SK-N-MC (cell line): ENCODE data around the gene TTC7B.

ENCODE experiments used
- DNase-seq: peaks from one replicate; pipeline ENCODE4 v3.0.0-alpha.2; 2011; ENCODE audit warnings: low read depth, low spot score
- H3K27ac ChIP-seq: fragments of 200-600 bp; sonication (generic); 2 replicates; pipeline ENCODE4 v1.5.1; 2016; ENCODE audit warnings: mixed run types
- H3K36me3 ChIP-seq: fragments of 200-600 bp; sonication (generic); 2 replicates; pipeline ENCODE4 v1.6.1; 2017; ENCODE audit warnings: antibody characterized with exemption, low read length, mixed read lengths; ENCODE audit not compliant: insufficient read depth
- H3K4me3 ChIP-seq: fragments of 200-600 bp; sonication (generic); 2 replicates; pipeline ENCODE4 v1.5.1; 2016
- H3K9ac ChIP-seq: fragments of 200-600 bp; sonication (generic); 2 replicates; pipeline ENCODE4 v1.8.0; 2017; ENCODE audit warnings: mixed run types, mixed read lengths; ENCODE audit not compliant: insufficient read length
- H3K9me3 ChIP-seq: fragments of 200-600 bp; sonication (generic); 2 replicates; pipeline ENCODE4 v1.6.1; 2017; ENCODE audit warnings: low read depth, mild to moderate bottlenecking, antibody characterized with exemption, low read length, moderate library complexity, mixed read lengths
- EZH2 ChIP-seq: fragments of 200-600 bp; sonication (generic); IDR thresholded peaks from one replicate; pipeline ENCODE4 v1.6.1; 2017; ENCODE audit warnings: antibody characterized with exemption
- FOXP2 ChIP-seq: optimal IDR thresholded peaks from 2 replicates; pipeline ENCODE3; 2011; ENCODE audit warnings: mild to moderate bottlenecking, moderate library complexity; ENCODE audit not compliant: insufficient read depth; ENCODE audit errors: extremely low read length, control extremely low read depth
- POLR2AphosphoS5 ChIP-seq: IDR thresholded peaks from 2 replicates; pipeline ENCODE4 v1.6.1; 2012; ENCODE audit warnings: mild to moderate bottlenecking, low read depth, low read length, borderline replicate concordance

TTC7B gene

DNA sequence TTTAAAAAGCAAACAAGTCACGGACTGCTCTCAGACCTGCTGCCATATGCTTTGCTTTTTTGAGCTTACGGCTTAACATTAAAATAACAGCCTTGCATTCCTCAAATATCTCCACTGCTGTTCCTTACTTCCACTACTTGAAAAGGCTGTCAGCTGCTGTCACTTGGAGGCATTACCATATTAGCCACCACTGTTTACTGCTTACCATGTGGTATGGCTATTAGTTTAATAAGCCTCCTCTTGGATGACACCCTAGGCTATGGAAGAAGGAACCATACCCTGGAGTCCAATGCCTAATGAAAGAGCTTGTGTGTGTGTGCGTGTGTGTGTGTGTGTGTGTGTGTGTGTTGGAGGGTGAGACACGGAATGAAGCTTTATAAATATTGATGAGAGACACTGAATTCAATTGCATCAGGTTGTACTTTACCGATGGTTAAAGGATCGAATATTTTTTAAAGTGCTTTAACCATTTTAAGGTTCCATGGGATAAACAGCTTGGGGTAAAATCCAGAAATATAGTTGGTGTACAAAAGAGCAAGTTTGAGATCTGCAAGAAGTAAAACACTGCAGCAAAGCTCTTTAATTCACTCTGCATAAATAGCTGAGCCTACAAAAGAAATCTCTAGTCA, 174.5 kb downstream of the TTC7B start:
- Histone ChIP-seq H3K27ac (peak overlapping the region; percentile 81), H3K4me3 (peak overlapping the region; percentile 23)
- DNase-seq: peak; percentile 12

GRCh38 chr14:90641168-90641567, 175.1 kb downstream of the TTC7B start:
- peak overlapping the region; percentile 23; the same call in 1 of the 2 replicates for H3K4me3 ChIP-seq
- H3K9ac ChIP-seq: no peak overlapping the region
- 0 out of 2 replicates have a peak overlapping the region, but pooled peaks have one; percentile 81 for H3K27ac ChIP-seq
- DNase-seq: no peak
- no peaks in the 10 kb centered on the region for H3K36me3 ChIP-seq
- no peaks in the 10 kb centered on the region for H3K9me3 ChIP-seq
- TF ChIP-seq FOXP2 (no peak), POLR2AphosphoS5 (no peak), EZH2 (no peak)

More for the DNA sequence above, 174.5 kb downstream of the TTC7B start:
- Histone ChIP-seq H3K9me3 (no peaks in the 10 kb centered on the region), H3K9ac (peak overlapping the region; percentile 45), H3K36me3 (no peaks in the 10 kb centered on the region)
- TF ChIP-seq POLR2AphosphoS5 (no peak), FOXP2 (no peak), EZH2 (no peak)

- H3K36me3 ChIP-seq: no peaks in the 10 kb centered on the region
- no peak overlapping the region for H3K9ac ChIP-seq
- H3K27ac ChIP-seq: no peak overlapping the region
- H3K9me3 ChIP-seq: no peaks in the 10 kb centered on the region
- TF ChIP-seq EZH2 (no peak), FOXP2 (no peak), POLR2AphosphoS5 (no peak)
- no peak for DNase-seq
- no peak overlapping the region for H3K4me3 ChIP-seq
Observed at GRCh38 chr14:90639641-90640040, 176.6 kb downstream of the TTC7B start.

- H3K4me3 ChIP-seq: no peak overlapping the region
- no peak for DNase-seq
Observed at GRCh38 chr14:90632871-90633270, 183.4 kb downstream of the TTC7B start.

GRCh38 chr14:90632451-90632850, 183.8 kb downstream of the TTC7B start:
- H3K9me3 ChIP-seq: no peaks in the 10 kb centered on the region
- no peak overlapping the region for H3K9ac ChIP-seq
- no peak for DNase-seq
- no peak for TF ChIP-seq POLR2AphosphoS5
- TF ChIP-seq FOXP2: no peak
- no peak for TF ChIP-seq EZH2
- no peaks in the 10 kb centered on the region for H3K36me3 ChIP-seq
- H3K27ac ChIP-seq: no peak overlapping the region
- no peak overlapping the region for H3K4me3 ChIP-seq

More at GRCh38 chr14:90632871-90633270, 183.4 kb downstream of the TTC7B start:
- H3K9ac ChIP-seq: no peak overlapping the region
- H3K36me3 ChIP-seq: no peaks in the 10 kb centered on the region
- H3K9me3 ChIP-seq: no peaks in the 10 kb centered on the region
- no peak overlapping the region for H3K27ac ChIP-seq
- TF ChIP-seq EZH2 (no peak), POLR2AphosphoS5 (no peak), FOXP2 (no peak)

DNA sequence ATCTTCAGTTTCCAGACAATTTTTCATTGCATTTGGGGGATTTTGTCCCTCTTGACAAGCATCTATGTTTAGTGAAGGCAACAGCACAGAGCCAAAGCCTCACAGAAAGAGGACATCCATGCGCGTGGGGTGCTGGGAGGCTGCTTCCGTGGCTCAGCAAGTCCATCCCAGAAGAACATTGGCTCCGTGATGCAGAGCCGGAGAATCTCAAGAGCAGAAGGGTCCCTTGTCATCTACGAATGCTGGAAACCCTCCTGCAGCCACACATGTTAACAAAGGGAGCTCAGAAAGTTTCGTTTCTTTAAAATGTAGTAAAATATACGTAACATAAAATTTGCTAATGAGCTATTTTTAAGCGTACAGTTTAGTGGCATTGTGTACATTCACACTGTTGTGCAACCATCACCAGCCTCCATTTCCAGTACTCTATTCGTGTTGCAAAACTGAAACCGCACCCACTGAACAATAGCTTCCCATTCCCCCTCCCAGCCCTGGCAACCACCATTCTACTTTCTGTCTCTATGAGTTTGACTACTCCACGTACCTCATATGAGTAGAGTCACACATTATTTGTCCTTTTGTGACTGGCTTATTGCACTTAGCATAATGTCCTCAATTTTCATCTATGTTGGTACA, 185.9 kb downstream of the TTC7B start:
- Histone ChIP-seq H3K27ac (no peak overlapping the region), H3K4me3 (no peak overlapping the region), H3K9me3 (no peaks in the 10 kb centered on the region), H3K9ac (no peak overlapping the region), H3K36me3 (no peaks in the 10 kb centered on the region)
- TF ChIP-seq EZH2 (no peak), FOXP2 (no peak), POLR2AphosphoS5 (no peak)
- DNase-seq: no peak

GRCh38 chr14:90629471-90629870, 186.8 kb downstream of the TTC7B start:
- no peaks in the 10 kb centered on the region for H3K9me3 ChIP-seq
- no peaks in the 10 kb centered on the region for H3K36me3 ChIP-seq
- DNase-seq: no peak
- no peak overlapping the region for H3K4me3 ChIP-seq
- TF ChIP-seq POLR2AphosphoS5 (no peak), FOXP2 (no peak), EZH2 (no peak)
- H3K27ac ChIP-seq: no peak overlapping the region
- H3K9ac ChIP-seq: no peak overlapping the region

- Histone ChIP-seq H3K9ac (no peak overlapping the region), H3K27ac (no peak overlapping the region), H3K36me3 (no peaks in the 10 kb centered on the region), H3K4me3 (no peak overlapping the region), H3K9me3 (no peaks in the 10 kb centered on the region)
- no peak for DNase-seq
- no peak for TF ChIP-seq EZH2
- TF ChIP-seq FOXP2: no peak
- no peak for TF ChIP-seq POLR2AphosphoS5
Observed at GRCh38 chr14:90628825-90629224, 187.4 kb downstream of the TTC7B start.

DNA sequence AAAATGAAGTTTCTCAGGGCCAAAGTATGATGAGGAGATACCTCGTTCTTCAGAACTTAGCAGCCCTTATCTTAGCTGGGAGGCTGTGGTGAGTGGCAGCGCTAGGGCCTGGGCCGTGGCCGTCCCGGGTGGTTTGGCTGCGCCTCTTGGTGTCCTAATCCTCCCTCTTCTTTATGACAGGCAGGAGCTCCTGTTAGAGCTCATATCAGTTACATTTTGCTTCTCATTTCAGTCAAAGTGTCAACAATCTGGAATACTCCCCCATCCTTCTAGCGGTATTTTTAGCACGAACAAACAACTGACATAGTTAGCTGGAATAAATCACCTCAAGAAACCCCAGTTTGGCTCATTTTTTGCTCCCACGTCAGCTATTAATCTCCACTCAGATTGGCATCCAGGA, 188.8 kb downstream of the TTC7B start:
- no peak overlapping the region for H3K27ac ChIP-seq
- H3K9me3 ChIP-seq: no peaks in the 10 kb centered on the region
- no peak for DNase-seq
- no peak overlapping the region for H3K4me3 ChIP-seq
- H3K36me3 ChIP-seq: no peaks in the 10 kb centered on the region
- no peak overlapping the region for H3K9ac ChIP-seq
- TF ChIP-seq FOXP2 (no peak), POLR2AphosphoS5 (no peak), EZH2 (no peak)
